GM21447 (cell line): ENCODE results near the gene MBTPS2.
"Not testable (repeated sequence)": the region's sequence is repeated elsewhere in the genome, so short reads cannot be mapped to it uniquely, and the experiment has no call there.

Experiments
- ATAC-seq: cut with Tn5 transposase; IDR thresholded peaks from one replicate; pipeline ENCODE4 v1.9.1; 2021; ENCODE audit not compliant: unreplicated experiment

Gene MBTPS2

DNA sequence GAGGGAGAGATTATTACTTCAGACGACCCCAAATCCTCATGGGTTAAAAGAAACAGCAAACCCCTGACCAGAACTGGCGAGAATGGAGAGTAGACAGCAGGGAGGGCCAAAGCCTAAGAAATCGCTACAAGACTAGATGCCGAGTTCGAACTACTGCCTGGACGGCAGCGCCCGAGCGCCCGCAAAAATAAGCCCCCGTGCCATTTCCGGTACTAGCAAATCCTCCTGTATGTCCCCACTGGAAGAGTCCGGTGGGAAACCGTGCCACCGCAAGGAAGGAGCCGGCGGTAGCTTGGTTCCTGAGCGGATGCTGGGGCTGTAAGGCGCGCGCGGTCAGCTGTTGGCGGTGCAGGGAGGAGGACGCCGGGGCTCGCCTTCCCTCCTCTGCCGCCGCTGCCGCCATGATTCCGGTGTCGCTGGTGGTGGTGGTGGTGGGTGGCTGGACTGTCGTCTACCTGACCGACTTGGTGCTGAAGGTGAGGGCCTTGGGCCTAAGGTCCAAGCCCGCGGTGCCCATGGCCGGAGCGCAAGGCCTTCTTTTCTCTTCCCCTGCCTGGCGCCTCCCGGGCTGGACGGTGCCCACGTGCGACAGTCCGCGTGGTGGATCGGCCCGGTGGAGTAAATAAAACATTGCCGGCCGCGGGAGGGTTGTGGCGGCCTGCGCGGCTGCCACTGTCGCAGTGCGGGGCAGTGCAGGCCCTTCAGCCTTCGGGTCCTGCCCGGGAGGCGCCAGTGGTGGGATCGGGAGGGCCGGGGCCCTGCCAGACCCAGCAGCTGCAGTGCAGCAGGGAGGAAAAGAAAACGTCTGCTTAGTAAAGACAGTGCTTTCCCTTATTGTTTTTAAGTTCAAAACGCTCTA lies at the start of gene MBTPS2:
TSS of gene MBTPS2 (plus strand) at position 284 of the 859 bp plus-strand sequence. CDS start at position 402, 118 bp downstream.
- peak; percentile 91 for ATAC-seq

DNA sequence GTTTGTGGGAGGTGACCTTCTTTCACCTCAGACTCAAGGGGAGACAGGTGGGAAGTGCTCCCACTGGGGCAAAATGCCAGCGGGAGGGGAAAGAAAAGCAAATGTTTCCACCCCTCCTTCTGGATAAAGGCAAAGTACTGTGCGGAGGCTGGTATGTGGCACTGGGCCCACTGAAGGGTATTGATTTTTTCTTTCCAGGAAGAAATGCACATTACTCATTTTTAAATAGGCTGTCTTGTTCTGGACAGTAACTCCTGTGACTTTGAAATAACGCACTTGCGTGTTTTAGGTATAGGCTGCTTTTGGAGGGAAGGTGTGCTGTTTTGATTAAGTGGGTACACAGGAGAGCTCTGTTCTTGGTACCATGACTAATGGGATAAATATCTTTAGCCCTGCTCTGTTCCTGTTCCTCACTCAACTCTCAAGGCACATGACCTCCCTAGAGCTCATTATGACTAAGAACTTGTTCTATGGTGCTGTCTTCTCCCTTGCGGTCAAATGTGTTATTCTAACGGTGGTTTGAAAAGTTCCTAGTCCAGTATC lies 40.7 kb upstream of the MBTPS2 start:
- ATAC-seq = no peak

DNA sequence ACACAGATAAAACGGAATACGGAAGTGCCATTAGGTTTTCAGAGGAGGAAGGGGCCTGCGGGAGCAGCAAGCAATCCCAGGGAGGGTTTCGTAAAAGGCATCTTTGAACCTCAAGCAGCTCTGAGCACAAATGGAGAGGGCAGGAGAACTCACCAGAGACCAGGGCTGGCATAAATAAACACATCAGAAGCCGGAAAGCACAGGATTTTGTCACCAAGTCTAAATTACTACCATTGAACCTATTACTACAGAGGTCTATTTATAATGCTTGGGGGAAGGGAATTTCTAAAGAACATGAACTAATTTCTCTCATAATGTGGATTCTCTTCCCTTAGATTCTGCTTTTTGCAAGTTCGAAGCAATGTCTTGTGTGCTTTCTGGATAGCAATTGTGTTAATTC lies 39.6 kb upstream of the MBTPS2 start:
- no peak for ATAC-seq

DNA sequence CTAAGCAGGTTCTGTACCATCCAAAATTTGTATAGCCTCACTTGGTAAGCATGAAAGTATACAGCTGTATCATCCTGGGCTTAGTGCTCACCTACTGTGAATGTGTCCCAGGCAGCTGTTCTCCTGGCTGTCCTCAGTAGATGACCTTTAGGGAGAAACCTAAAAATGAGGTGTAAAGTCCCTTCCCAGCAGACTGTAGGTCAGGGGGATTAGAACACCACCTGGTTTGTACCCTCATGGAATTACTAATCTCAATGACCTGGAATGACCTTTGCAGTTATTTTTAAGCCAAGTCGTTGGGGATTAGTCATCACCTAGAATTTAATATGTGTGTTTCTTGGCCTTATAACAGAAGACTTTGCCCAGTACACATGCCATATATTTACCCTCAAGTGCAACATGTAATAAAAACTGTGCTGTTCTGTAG lies 39.1 kb upstream of the MBTPS2 start:
- ATAC-seq = no peak

GRCh38 chrX:21802054-21802670 lies 37.3 kb upstream of the MBTPS2 start:
- no peak for ATAC-seq

- no peak for ATAC-seq
Measured at GRCh38 chrX:21802839-21803238, 36.6 kb upstream of the MBTPS2 start.

- no peak for ATAC-seq
Measured at GRCh38 chrX:21806691-21807090, 32.7 kb upstream of the MBTPS2 start.

DNA sequence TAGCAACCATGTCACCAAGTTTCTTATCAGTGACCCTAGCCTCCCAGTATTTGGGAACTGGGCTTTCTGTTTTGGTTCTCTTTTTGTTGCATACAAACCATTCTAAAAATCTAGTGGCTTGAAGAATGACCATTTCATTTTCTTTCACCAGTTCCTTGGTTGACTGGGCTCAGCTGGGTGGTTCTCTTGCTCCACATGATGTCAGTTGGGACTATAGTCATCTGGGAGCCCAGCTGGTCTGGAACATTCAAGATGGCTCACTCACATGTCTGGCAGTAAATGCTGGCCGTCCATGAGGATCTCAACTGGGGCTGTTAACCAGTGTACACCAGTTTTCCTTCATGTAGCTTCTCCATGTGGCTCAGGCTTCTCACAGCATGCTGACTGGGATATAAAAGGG lies 27.6 kb upstream of the MBTPS2 start:
- ATAC-seq = no peak

- no peak for ATAC-seq
Measured at GRCh38 chrX:21812628-21813027, 26.8 kb upstream of the MBTPS2 start.

- ATAC-seq = no peak
Measured at GRCh38 chrX:21813612-21814368, 25.6 kb upstream of the MBTPS2 start.

DNA sequence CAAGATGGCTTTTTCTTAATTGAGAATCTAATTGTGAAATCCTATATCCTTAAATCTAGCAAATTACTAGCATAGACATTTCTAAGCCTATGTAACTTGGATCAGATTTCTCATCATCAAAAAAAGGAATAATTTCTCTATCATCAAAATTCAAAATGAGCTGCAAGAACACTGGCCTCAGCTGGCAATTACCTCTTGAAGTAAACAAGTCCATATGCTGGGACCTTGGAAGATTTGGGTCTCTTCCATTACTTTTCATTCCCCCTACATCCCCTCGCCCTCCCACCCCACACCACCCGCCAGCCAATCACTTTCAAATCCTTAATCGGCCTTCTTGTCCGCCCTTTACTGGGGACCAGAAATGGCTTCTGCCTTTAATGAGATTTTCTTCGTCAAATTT lies 23.3 kb upstream of the MBTPS2 start:
- ATAC-seq = no peak

DNA sequence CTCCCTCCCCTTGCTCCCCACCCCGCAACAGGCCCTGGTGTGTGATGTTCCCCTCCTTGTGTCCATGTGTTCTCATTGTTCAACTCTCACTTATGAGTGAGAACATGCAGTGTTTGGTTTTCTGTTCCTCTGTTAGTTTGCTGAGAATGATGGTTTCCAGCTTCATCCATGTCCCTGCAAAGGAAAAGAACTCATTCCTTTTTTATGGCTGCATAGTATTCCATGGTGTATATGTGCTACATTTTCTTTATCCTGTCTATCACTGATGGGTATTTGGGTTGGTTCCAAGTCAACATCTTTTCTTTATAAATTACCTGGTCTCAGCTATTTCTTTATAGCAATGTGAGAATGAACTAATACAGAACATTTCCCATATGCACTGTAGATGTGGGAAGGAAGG lies 19.2 kb upstream of the MBTPS2 start:
- not testable (repeated sequence) for ATAC-seq

- ATAC-seq = no peak
Measured at GRCh38 chrX:21821875-21822274, 17.5 kb upstream of the MBTPS2 start.

GRCh38 chrX:21831496-21831895 lies 7.9 kb upstream of the MBTPS2 start:
- ATAC-seq = no peak

DNA sequence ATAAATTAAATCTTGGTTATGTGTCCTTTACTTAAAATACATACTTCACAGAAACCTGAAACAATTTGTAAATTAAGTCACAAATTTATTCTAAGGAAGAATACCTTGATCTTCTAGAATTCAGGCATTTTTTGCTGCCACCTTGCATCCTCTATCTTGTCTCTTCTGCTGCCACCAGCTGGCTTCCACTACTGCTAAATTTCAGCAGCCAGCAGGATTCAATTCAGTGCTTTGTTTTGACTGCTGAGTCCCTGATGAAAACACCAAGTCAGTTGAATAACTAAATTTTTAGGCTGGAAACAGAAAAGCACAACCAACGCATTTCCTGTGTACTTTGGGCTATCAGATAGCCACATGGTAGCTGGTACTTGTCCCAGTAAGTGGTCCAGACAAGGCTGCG lies 2.4 kb upstream of the MBTPS2 start:
- no peak for ATAC-seq

- ATAC-seq = peak; percentile 10
Measured at GRCh38 chrX:21838937-21839333, 482 bp upstream of the MBTPS2 start.

GRCh38 chrX:21840193-21840545 lies 752 bp downstream of the MBTPS2 start:
- ATAC-seq = no peak

GRCh38 chrX:21843179-21843578 lies 3.8 kb downstream of the MBTPS2 start:
- no peak for ATAC-seq

GRCh38 chrX:21845096-21845495 lies 5.7 kb downstream of the MBTPS2 start:
- ATAC-seq = no peak

DNA sequence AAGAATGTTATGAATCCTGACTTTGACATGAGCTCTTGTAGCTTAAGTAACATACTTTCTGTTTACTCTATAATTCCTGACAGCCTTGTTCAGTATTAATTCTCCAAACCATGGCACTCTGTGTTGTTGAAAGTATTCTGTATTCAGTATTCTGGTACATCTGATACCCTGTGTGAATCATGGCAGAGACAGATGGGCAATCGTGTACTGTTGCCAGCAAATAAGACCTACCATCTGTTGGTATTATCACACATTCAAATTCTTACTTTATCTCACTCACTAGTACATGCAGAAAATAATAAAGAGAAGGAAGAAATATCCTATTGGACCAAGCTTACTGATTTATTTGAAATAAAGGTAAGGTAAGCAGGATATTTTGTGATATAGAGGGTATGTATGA lies 7.9 kb downstream of the MBTPS2 start:
- ATAC-seq = no peak

GRCh38 chrX:21853578-21853977 lies 14.2 kb downstream of the MBTPS2 start:
- no peak for ATAC-seq
